ENCODE results near the gene COL23A1.

DNA sequence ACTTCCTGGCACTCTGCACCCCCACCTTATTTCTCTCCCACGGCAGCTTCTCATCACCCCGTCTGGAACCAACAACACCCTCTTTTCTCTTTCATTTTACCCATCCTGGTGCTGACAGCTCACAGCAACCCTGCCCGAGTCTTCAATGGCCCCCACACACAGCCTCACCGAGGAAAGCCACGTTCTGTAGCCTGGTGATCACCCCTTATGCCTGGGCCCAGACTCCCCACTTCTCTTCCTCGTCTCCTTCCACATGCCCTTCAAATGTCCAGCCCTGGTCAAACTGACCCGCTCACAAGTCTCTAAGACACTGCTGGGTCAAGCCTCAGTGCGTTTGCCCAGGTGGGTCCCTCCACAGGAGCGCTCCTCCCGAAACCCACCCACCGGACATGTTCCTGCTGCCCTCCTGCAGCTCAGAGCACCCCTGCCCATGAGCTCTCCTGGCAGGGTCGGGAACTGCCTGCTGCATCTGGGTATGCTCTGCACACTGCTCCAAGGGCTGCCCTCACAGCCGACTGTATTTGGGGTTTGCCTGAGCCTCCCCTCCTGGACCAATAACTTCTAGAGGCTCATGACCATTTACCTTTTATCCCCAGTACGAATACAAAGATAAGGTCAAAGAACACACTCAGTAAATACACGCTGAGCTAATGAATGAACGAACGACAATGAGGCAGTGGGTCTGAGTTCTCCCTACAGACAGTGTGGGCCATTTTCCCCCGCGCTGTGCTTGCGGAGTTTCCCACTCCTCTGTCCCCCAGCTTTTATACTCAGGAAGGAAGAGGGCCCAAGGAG lies 202.9 kb downstream of the COL23A1 start:
- TF ChIP-seq, protein P1, sequence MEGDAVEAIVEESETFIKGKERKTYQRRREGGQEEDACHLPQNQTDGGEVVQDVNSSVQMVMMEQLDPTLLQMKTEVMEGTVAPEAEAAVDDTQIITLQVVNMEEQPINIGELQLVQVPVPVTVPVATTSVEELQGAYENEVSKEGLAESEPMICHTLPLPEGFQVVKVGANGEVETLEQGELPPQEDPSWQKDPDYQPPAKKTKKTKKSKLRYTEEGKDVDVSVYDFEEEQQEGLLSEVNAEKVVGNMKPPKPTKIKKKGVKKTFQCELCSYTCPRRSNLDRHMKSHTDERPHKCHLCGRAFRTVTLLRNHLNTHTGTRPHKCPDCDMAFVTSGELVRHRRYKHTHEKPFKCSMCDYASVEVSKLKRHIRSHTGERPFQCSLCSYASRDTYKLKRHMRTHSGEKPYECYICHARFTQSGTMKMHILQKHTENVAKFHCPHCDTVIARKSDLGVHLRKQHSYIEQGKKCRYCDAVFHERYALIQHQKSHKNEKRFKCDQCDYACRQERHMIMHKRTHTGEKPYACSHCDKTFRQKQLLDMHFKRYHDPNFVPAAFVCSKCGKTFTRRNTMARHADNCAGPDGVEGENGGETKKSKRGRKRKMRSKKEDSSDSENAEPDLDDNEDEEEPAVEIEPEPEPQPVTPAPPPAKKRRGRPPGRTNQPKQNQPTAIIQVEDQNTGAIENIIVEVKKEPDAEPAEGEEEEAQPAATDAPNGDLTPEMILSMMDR (conservative IDR thresholded peaks at IDR 0.05 in 1 of 2, IDR thresholded peaks at IDR 0.05 in 1 of 2; ENCODE audit: low read depth in 1 of 2, low read length in 2 of 2), result no peak
- TF ChIP-seq EZH2 (IDR thresholded peaks at IDR 0.05; ENCODE audit: low read length, missing control alignments), result no peak

Data from fibroblast of lung (primary cell).